Panc1 (cell line): ENCODE measurements around the gene SYT13.

ENCODE experiments used
- CTCF ChIP-seq: fragments of 450-650 bp; IDR thresholded peaks from 2 replicates; pipeline ENCODE4 v1.5.1; 2017; ENCODE audit warnings: mild to moderate bottlenecking
- POLR2AphosphoS5 ChIP-seq: IDR thresholded peaks from 2 replicates; pipeline ENCODE4 v1.6.1; 2012; ENCODE audit warnings: mild to moderate bottlenecking, low read depth, low read length, moderate library complexity
- SIN3A ChIP-seq: IDR thresholded peaks from 2 replicates; pipeline ENCODE4 v1.6.1; 2012; ENCODE audit warnings: low read depth, mild to moderate bottlenecking, low read length, moderate library complexity, borderline replicate concordance; ENCODE audit not compliant: insufficient read depth
- TCF7L2 ChIP-seq: IDR thresholded peaks from 2 replicates; pipeline ENCODE4 v1.6.1; 2011; ENCODE audit warnings: mild to moderate bottlenecking, low read depth, low read length, inconsistent platforms
- TF ChIP-seq, protein P1 (sequence below), 2 experiments: IDR thresholded peaks; 2 replicates each; pipeline ENCODE4 v1.6.1; 2011 to 2012; ENCODE audit warnings: low read depth in 2 of 2, control low read depth in 1 of 2, low read length in 1 of 2, mild to moderate bottlenecking in 1 of 2, moderate library complexity in 1 of 2; ENCODE audit not compliant: insufficient read depth in 1 of 2

- TF ChIP-seq CTCF (no peak), TCF7L2 (no peak), POLR2AphosphoS5 (no peak), SIN3A (no peak)
- TF ChIP-seq, protein P1, sequence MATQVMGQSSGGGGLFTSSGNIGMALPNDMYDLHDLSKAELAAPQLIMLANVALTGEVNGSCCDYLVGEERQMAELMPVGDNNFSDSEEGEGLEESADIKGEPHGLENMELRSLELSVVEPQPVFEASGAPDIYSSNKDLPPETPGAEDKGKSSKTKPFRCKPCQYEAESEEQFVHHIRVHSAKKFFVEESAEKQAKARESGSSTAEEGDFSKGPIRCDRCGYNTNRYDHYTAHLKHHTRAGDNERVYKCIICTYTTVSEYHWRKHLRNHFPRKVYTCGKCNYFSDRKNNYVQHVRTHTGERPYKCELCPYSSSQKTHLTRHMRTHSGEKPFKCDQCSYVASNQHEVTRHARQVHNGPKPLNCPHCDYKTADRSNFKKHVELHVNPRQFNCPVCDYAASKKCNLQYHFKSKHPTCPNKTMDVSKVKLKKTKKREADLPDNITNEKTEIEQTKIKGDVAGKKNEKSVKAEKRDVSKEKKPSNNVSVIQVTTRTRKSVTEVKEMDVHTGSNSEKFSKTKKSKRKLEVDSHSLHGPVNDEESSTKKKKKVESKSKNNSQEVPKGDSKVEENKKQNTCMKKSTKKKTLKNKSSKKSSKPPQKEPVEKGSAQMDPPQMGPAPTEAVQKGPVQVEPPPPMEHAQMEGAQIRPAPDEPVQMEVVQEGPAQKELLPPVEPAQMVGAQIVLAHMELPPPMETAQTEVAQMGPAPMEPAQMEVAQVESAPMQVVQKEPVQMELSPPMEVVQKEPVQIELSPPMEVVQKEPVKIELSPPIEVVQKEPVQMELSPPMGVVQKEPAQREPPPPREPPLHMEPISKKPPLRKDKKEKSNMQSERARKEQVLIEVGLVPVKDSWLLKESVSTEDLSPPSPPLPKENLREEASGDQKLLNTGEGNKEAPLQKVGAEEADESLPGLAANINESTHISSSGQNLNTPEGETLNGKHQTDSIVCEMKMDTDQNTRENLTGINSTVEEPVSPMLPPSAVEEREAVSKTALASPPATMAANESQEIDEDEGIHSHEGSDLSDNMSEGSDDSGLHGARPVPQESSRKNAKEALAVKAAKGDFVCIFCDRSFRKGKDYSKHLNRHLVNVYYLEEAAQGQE (IDR thresholded peaks at IDR 0.05; ENCODE audit: insufficient read depth in 1 of 2, low read depth in 2 of 2, low read length in 1 of 2): no peak
These were observed 16.5 kb downstream of the SYT13 start for GRCh38 chr11:45269678-45270077.
